ENCODE measurements around the gene QSER1.
A peak's percentile ranks its signal among the peaks of the same experiment; 100 is the strongest.
"Not testable (repeated sequence)": the region's sequence is repeated elsewhere in the genome, so short reads cannot be mapped to it uniquely, and the experiment has no call there.

Gene QSER1

DNA sequence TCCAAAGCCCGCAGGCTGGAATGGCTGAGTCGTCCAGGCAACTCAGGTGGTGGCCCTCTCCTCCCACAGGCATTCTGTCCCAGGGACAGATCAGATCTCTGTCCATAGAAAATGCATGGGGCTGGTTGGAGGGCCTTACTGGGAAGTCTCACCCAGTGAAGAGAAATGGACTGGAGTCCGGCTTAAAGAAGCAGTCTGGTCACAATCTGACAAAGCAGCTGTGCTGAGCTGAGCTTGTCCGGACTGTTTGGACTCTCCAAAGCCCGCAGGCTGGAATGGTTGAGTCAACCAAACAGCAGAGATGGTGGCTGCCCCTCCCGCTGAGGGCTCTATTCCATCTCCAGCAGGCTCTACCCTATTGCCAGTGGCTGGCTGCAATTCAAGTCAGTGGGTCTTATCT, 108.7 kb downstream of the QSER1 start:
- no peak for DNase-seq (ENCODE audit: low spot score)

DNA sequence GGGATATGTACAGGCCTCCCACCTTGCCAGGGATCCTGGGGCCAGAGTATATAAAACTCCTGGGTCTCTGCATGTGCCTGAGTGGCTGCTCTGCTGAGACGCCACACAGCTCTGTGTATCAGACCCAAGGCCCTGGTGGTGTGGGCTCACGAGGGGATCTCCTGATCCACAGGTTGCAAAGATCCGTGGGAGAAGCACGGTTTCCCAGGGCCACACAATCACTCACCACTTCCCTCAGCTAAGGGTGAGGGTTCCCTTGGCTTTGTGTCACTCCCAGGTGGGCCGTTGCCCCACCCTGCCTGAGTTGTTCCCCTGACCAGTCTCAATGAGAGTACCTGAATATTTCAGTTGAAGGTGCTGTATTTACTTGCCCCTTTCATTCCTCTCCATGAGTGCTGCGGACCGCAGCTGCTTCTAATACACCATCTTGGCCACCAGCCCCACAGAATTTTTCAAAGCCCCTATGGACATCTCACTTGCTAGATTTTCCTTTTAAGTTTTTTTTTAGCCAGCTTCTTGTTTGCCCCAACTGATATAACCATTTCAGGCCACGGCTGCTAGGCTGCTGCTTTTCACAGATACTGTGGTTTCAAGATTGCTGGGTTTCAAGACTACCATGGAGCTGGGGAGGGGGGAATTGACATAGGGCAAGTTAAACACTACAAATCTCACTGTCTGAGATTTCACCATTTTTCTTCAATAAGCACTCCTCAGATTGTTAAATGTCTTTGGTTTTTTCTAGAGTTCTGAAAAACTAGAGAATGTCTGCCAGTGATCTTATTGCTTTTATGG, 109.3 kb downstream of the QSER1 start:
- DNase-seq (ENCODE audit: low spot score), result no peak

DNA sequence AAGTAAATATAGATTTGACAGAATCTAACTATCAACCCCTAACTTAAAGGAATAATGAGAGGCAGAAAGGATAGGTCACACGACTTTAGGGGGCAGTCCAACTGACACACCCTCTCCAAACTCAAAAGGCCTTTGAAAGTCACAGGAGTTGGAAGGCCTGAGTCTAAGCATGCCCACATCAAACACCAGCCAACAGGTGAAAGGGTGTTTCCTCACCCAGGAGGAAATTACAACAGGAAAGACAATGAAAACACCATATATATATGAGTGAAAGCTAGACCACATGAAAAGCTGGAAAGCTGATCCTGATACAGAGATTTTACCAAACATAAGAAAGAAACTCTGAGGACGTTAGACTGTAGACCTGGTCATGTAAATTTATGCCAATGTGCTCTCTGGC, 112.6 kb downstream of the QSER1 start:
- DNase-seq (ENCODE audit: low spot score), result no peak

DNA sequence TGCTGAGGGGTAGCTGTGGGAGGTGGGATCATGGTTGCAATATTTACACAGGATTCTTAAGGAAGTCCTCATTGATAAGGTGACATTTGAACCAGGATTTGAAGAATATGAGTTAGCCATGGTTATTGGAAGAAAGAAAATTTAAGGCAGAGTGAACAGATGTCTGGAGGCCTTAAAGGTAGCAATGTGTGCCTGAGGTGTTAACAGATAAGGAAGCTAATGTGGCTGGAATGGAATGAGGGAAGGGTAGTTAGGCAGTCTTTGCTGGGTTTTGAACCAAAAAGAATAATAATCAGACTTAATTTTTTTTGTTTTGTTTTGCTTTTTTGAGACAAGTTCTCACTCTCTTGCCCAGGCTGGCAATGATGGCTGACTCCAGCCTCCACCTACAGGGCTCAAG, 113.4 kb downstream of the QSER1 start:
- DNase-seq (ENCODE audit: low spot score), result no peak

DNA sequence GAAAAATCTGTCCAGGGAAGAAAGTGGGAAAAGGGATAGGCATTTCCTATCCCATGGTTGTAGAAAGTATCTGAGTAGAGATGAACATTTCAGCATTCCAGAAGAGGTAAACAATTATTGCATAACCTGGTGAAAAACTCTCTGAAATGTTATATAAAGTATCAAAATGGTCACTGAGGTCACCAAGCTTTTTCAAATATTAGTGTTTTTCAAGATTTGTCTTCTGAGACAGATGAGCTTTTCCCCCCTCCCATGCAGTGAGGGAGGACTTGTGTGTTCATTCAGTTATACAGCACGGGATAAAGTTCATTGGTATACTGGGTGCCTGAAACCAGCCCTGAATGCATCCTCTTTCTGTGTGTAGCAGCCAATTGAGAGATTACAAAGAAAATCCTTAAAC, 121.1 kb downstream of the QSER1 start:
- DNase-seq (ENCODE audit: low spot score), result no peak

DNA sequence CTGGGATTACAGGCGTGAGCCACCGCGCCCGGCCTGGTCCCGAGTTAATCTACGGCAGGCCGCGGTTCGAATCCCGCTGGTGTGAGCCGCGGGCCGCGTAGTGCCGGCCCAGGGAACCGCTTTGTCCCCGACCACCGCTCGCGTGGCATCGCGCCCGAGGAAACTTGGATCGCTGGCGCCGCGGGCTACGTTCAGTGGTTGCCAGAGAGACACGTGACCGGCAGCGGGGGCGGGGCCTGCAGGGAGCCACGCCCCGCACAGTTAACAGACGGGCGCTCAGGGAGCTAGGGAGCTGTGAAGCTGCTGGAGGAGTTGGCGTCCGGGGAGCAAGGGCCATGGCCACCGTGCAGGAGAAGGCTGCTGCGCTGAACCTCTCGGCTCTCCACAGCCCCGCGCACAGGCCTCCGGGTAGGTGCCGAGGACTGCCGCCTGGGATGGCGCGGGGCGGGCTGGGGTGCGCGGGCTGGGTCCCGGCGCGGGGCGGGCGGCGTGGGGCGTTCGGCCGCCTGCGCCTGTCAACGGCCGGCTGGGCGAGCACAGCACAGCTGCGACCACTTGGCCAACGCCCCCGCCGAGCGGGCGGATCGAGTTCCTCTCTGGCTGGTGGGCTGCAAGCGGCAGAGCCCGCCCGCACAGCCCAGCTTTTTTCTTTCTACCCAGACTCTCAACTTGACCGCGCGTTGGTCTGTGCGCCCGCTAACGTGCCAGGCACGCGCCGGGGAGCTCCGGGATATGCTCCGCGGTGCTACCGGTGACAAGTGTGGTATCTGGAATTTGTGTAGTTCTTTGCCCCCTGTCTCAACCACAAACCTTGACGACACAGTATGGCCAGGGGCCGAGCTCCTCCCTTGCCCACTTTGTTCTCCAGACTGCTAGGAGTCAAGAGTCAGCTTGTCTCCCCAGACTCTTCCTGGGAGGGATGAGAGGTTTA, 123.3 kb downstream of the QSER1 start, which contains the start of gene DEPDC7:
Gene DEPDC7, plus strand, starts transcription at position 258 of the 931 bp plus-strand sequence. Its CDS starts 78 bp downstream, at position 336.
- peak; percentile 82 for DNase-seq (ENCODE audit: low spot score)

DNA sequence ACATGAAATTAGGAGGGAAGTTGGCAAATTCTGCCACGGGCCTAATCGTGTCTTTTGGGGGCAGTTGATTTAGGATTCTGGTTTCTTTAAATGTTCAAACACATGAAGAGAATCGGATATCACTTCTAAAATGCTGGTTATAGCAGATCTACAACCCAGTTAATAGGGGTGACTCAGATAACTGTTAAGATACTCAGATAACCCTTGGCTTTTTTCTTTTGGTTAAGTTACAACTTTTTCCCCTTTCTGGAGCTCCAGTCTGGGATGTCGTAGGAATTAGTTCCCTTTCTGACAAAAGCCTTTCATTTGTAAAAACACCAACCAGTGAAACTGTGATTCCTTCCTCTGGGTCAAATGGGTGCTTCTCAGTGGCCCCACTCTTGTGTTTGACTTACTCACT, 124.0 kb downstream of the QSER1 start:
- no peak for DNase-seq (ENCODE audit: low spot score)

DNA sequence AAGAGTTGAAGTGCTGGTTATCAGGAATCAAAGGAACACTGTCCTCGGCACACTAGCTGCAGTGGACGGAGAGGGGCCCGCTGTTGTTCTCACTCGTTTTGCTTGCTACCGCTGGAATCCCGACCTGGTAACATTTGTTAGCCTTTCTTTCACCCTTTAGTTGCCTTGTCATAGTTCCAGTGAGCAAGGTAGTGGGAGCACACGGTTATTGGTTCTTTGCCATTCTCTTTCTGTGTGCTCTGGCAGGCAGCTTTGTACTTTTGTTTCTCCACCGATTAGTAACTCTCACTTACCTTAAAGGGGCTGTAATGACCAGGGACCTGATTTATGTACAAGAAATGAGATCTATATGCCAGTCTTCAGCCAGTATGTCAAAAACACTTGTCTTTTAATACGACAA, 124.9 kb downstream of the QSER1 start:
- DNase-seq (ENCODE audit: low spot score), result no peak

DNA sequence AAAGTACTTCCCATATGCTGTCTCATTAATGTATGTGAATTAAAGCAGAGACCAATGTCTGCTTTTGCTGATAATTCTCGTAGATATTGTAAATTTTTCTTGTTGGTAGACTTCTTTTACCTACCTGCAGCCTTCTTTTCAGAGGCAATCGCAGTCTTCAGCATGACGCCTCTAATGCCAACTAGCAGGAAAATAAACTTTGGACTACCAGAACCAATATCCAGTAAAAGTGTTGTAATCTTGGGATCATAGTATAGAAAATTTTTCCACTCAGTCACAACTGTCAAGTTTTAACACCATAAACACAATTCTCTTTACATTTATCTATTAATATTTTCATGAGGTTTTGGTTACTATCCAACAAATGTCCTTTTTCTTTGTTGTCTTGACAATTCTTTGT, 125.4 kb downstream of the QSER1 start:
- DNase-seq (ENCODE audit: low spot score), result no peak

DNA sequence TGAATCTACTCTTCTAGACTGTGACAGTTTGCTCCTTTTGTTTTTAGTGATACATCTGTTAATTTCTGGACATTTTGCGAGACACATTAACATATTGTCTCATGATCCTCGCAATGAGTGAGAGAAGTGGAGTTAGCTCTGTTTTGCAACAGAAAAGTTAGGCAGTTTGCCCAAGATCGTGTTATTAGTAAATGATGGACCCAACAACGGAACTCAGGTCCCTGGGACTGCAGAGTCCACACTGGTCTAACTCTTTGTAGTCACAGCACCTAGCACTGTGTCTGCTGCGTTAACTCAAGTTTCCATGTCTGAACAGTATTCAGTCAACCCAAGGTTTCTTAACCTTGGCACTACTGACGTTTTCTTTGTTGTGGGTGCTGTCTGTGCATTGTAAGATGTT, 126.2 kb downstream of the QSER1 start:
- DNase-seq (ENCODE audit: low spot score), result no peak

DNA sequence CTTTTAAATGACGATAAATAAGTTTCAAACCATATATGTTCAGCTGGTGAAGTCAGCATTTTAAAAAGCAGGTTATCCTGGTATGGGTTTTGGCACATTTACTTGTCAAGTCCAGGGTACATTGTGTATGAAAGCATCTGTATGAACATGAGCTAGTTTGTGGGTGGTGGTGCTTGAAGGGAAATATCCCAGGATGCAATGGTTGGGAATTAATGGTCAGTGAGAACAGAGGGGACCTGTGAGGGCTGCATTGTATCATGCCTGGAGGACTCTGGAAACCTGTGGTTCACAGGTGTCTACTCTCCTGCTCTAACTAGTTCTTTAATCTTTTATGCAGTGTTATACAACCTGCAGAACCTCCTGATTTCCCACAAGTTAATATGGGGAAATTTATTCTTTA, 128.9 kb downstream of the QSER1 start:
- DNase-seq (ENCODE audit: low spot score), result no peak

DNA sequence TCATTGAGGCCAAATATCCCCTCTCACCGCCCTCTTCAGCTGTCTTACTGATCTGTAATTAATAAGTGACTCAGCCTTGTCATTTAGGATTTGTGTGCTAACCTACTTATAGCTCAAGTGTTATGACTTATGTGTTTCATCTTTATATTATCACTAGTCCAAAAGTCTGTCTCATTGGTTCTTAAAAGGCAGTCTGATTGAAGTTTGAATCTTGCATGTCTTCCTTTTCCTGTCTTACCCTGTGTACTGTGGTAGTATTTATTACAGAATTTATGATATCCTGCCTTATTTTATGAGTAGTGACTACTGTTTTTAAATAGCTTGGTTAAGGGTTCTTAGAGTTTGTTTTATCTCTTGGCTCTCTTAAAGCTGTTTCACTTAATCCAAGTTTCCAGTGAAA, 129.3 kb downstream of the QSER1 start:
- no peak for DNase-seq (ENCODE audit: low spot score)

DNA sequence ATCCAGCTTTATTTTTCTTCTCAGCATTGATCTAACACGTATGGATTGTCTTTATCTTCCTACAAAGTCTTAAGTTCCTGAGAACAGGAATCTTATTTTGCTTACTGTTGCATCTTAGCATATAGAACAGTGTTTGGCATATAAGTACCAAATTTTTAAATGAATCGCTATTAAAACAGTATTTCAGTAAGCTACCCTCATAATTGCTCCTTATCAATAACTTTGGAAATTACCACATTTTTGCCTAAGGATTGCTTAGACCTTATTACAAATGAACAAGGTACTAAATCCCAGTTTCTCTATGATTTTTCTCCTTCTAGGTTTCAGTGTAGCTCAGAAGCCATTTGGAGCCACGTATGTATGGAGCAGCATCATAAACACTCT, 132.7 kb downstream of the QSER1 start:
- DNase-seq (ENCODE audit: low spot score), result no peak

DNA sequence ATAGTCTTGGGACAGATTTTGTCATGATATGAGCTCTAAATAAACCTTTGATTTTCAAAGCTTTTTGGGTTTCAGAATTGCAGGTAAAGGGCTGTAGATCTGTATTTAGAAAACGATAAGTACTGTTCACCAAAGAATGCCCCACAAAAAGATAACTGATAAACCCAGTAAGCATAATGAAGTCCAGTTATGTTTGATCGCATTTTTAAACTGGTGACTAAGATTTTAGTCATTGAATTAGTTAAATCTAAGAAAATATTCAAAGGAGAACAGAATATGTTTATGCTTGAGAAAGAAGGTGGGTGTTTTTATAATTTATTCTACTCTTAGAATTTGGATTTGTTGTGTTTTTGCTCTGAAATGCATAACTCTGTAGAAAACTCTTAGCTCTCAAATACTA, 134.6 kb downstream of the QSER1 start:
- no peak for DNase-seq (ENCODE audit: low spot score)

DNA sequence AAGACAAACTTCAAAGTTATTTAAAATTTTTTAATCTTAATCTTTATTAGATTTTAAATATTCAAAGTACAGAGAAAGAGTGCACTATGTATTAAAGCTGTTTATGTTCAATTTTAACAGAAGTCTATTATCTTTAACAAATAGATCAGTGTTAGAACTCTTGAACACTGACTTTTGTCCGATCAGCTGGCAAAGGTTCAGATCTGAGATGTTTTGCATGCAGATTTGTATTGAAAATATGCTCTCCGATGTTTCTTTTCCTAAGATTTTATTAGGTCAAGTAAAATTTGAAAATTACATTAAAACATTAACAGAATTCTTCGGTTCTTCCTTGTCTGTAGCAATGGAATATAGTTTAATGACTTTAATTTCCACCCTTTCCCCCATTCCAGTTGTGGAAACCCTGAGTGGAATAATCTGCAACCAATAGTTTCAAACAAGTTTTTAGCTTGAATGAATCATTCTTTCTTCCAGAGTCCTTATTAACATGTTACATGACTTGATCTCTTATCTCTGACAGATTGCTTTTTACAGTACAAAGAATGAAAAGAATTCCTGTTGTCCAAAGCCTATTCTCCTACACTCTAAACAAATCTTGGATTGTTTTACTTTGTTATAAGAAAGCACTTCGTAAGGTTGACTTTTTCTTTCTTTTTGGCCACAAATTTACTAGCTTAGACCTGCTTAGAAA, 135.4 kb downstream of the QSER1 start:
- no peak for DNase-seq (ENCODE audit: low spot score)

DNA sequence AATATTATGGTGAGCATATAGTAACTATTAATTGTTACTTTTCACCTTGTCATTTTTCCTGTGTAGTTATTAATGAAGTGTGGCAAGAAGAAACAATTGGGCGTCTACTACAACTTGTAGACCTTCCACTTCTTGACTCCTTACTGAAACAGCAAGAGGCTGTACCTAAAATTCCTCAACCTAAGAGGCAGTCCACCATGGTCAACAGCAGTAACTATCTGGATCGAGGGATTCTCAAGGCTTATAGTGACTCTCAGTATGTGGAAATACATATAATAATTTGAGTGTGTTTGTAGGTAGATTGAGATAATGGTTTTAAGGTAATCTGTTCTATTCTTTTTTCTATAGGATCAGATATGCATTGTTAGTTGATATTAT, 135.9 kb downstream of the QSER1 start:
- DNase-seq (ENCODE audit: low spot score), result no peak

DNA sequence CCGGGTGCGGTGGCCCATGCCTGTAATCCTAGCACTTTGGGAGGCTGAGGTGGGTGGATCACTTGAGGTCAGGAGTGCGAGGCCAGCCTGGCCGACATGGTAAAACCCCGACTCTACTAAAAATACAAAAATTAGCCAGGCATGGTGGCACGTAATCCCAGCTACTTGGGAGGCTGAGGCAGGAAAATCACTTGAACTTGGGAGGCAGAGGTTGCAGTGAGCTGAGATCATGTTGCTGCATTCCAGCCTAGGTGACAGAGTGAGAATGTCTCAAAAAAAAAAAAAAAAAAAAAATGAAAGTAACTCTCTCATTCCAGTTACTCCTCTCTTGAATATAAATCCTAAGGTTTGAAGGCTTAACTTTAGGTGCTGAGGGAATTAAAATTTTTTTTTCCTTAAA, 136.6 kb downstream of the QSER1 start:
- DNase-seq (ENCODE audit: low spot score), result not testable (repeated sequence)

Data from hepatic stellate cell (primary cell).